ENCODE data around the gene TRPV2. TPM values are rescaled to one million over a fixed set of nuclear protein-coding genes. Genes with fewer than 3 reads are reported as not detected.
"Not testable (repeated sequence)": the region's sequence is repeated elsewhere in the genome, so short reads cannot be mapped to it uniquely, and the experiment has no call there.

TRPV2 gene
- total RNA-seq, 4 donors from 2014 or later, result 2.9 to 4.4 (median 3.4) TPM

GRCh38 chr17:16396693-16397092 lies 18.7 kb upstream of the TRPV2 start:
- intact Hi-C loops (cut with DNase I; ENCODE audit: low total_unique reads); H3K36me3 ChIP-seq; H3K4me3 ChIP-seq; H3K9me3 ChIP-seq; in situ Hi-C loops (cut with MboI; ENCODE audit: low sequenced_read_pairs in 4 of 4); H3K27me3 ChIP-seq: not testable (repeated sequence)
- Histone ChIP-seq H3K27ac (peak overlapping the region; percentile 71 to 87 (median 84)), H3K4me1 (peaks cover 9 to 30% of the 10 kb centered on the region in 2 donors)
- peak in 1 of 2 donors; percentile 59 for DNase-seq
- ATAC-seq, result peak; percentile 93 to 95
- TF ChIP-seq POLR2A (IDR thresholded peaks at IDR 0.05), result peak in 1 of 2 donors; percentile 46

GRCh38 chr17:16398270-16399267 lies 16.8 kb upstream of the TRPV2 start:
- Histone ChIP-seq H3K4me1 (peaks cover 9 to 30% of the 10 kb centered on the region in 2 donors), H3K4me3 (no peak overlapping the region), H3K27me3 (no peaks in the 10 kb centered on the region), H3K9me3 (no peaks in the 10 kb centered on the region), H3K36me3 (no peaks in the 10 kb centered on the region), H3K27ac (peak overlapping the region in 2 of 4 donors; percentile 58 to 85)
- intact Hi-C loops (cut with DNase I; ENCODE audit: low total_unique reads) (no loop called here), in situ Hi-C loops (cut with MboI; ENCODE audit: low sequenced_read_pairs in 4 of 4) (no loop called here)
- TF ChIP-seq CTCF (IDR thresholded peaks at IDR 0.05 in 4 of 5, conservative IDR thresholded peaks at IDR 0.05 in 1 of 5) (no peak), POLR2A (IDR thresholded peaks at IDR 0.05) (no peak)
- no peak for DNase-seq
- ATAC-seq, result no peak

GRCh38 chr17:16403847-16404246 lies 11.5 kb upstream of the TRPV2 start:
- H3K4me1 ChIP-seq; H3K36me3 ChIP-seq; H3K27ac ChIP-seq; ATAC-seq; H3K9me3 ChIP-seq; intact Hi-C loops (cut with DNase I; ENCODE audit: low total_unique reads); in situ Hi-C loops (cut with MboI; ENCODE audit: low sequenced_read_pairs in 4 of 4); H3K4me3 ChIP-seq; DNase-seq: not testable (repeated sequence)
- peaks cover 5 to 23% (median 8%) of the 10 kb centered on the region in 3 donors for H3K27me3 ChIP-seq

GRCh38 chr17:16406742-16407674 lies 8.4 kb upstream of the TRPV2 start:
- DNase-seq, result no peak
- no peak for TF ChIP-seq CTCF (IDR thresholded peaks at IDR 0.05 in 4 of 5, conservative IDR thresholded peaks at IDR 0.05 in 1 of 5)
- TF ChIP-seq POLR2A (IDR thresholded peaks at IDR 0.05), result peak in 1 of 2 donors; percentile 14

GRCh38 chr17:16407911-16408588 lies 7.3 kb upstream of the TRPV2 start:
- H3K27ac ChIP-seq, result peak overlapping the region; percentile 55 to 78 (median 68)
- no peaks in the 10 kb centered on the region for H3K36me3 ChIP-seq
- H3K4me3 ChIP-seq, result peak overlapping the region in 2 of 4 donors; percentile 2 to 61
- TF ChIP-seq CTCF (IDR thresholded peaks at IDR 0.05 in 4 of 5, conservative IDR thresholded peaks at IDR 0.05 in 1 of 5) (no peak), POLR2A (IDR thresholded peaks at IDR 0.05) (no peak)
- no peaks in the 10 kb centered on the region for H3K4me1 ChIP-seq
- peaks cover 5 to 23% (median 8%) of the 10 kb centered on the region in 3 donors for H3K27me3 ChIP-seq
- intact Hi-C loops (cut with DNase I; ENCODE audit: low total_unique reads), result no loop called here
- in situ Hi-C loops (cut with MboI; ENCODE audit: low sequenced_read_pairs in 4 of 4), result no loop called here
- peak in 1 of 2 donors; percentile 39 for DNase-seq
- no peaks in the 10 kb centered on the region for H3K9me3 ChIP-seq
- peak; percentile 27 to 65 for ATAC-seq

More at GRCh38 chr17:16406742-16407674, 8.4 kb upstream of the TRPV2 start:
- H3K36me3 ChIP-seq, result no peaks in the 10 kb centered on the region
- intact Hi-C loops (cut with DNase I; ENCODE audit: low total_unique reads) (no loop called here), in situ Hi-C loops (cut with MboI; ENCODE audit: low sequenced_read_pairs in 4 of 4) (no loop called here)
- ATAC-seq, result peak; percentile 44 to 46
- H3K4me3 ChIP-seq, result peak overlapping the region; percentile 38 to 61 (median 54)
- H3K27ac ChIP-seq, result peak overlapping the region; percentile 60 to 74 (median 68)
- peaks cover 5 to 23% (median 8%) of the 10 kb centered on the region in 3 donors for H3K27me3 ChIP-seq
- H3K9me3 ChIP-seq, result no peaks in the 10 kb centered on the region
- H3K4me1 ChIP-seq, result no peaks in the 10 kb centered on the region
